ENCODE data around the gene RPS15A. TPM values are rescaled to one million over a fixed set of nuclear protein-coding genes. Genes with fewer than 3 reads are reported as not detected.
A peak's percentile ranks its signal among the peaks of the same experiment; 100 is the strongest.

The RPS15A gene
- total RNA-seq, 1 donor from 2014 or later: 2,443 TPM

GRCh38 chr16:18789515-18789849, 652 bp downstream of the RPS15A start:
- no peak for ATAC-seq (ENCODE audit: low read depth)
- POLR2A ChIA-PET: interaction anchor here (0.5 to 6.1 kb wide), 8 partner anchors 11 to 1776 kb away, joined by 3 to 156 read pairs (median 4); partner anchors contain the start of genes ARL6IP1, COQ7, SMG1 and VPS35L

GRCh38 chr16:18788828-18789514, 1.2 kb downstream of the RPS15A start:
- ATAC-seq (ENCODE audit: low read depth): no peak
- CTCF ChIA-PET: interaction anchor here (5.4 kb wide), 1 partner anchor 14 kb away, joined by 31 read pairs; the partner anchor contains the start of gene ARL6IP1
- Mint-ChIP-seq H3K4me1 (peaks cover 58% of the 10 kb centered on the region), H3K27ac (peak overlapping the region; percentile 89), H3K9me3 (peaks cover 3% of the 10 kb centered on the region), H3K27me3 (no peaks in the 10 kb centered on the region), H3K36me3 (ENCODE audit: low read depth) (peaks cover 87% of the 10 kb centered on the region), H3K4me3 (peak overlapping the region; percentile 98)
- POLR2A ChIA-PET: interaction anchor here (0.5 to 6.1 kb wide), 5 partner anchors 12 to 767 kb away, joined by 3 to 156 read pairs (median 6); partner anchors contain the start of genes ARL6IP1, COQ7, SMG1 and VPS35L
- no peak for TF ChIP-seq CTCF (IDR thresholded peaks at IDR 0.05)
- no peak for DNase-seq
- intact Hi-C loops (cut with micrococcal nuclease): no loop called here

More at GRCh38 chr16:18789515-18789849, 652 bp downstream of the RPS15A start:
- intact Hi-C loops (cut with micrococcal nuclease): no loop called here
- CTCF ChIA-PET: interaction anchor here (5.4 kb wide), 1 partner anchor 13 kb away, joined by 31 read pairs; the partner anchor contains the start of gene ARL6IP1
- no peak for DNase-seq
- H3K36me3 Mint-ChIP-seq (ENCODE audit: low read depth): peaks cover 88% of the 10 kb centered on the region
- TF ChIP-seq CTCF (IDR thresholded peaks at IDR 0.05): no peak
- peaks cover 3% of the 10 kb centered on the region for H3K9me3 Mint-ChIP-seq
- peak overlapping the region; percentile 98 for H3K4me3 Mint-ChIP-seq
- H3K27me3 Mint-ChIP-seq: no peaks in the 10 kb centered on the region
- H3K27ac Mint-ChIP-seq: peak overlapping the region; percentile 89
- H3K4me1 Mint-ChIP-seq: peaks cover 57% of the 10 kb centered on the region

GRCh38 chr16:18784917-18785623, 5.1 kb downstream of the RPS15A start:
- ChIA-PET POLR2A (no interaction called here), CTCF (interaction anchor here (1.1 kb wide), 1 partner anchor 17 kb away, joined by 5 read pairs; the partner anchor contains the start of gene ARL6IP1)
- H3K4me3 Mint-ChIP-seq: no peak overlapping the region
- peaks cover under 1% of the 10 kb centered on the region for H3K9me3 Mint-ChIP-seq
- DNase-seq (no peak), ATAC-seq (ENCODE audit: low read depth) (no peak)
- H3K36me3 Mint-ChIP-seq (ENCODE audit: low read depth): peaks cover 72% of the 10 kb centered on the region
- peaks cover 58% of the 10 kb centered on the region for H3K4me1 Mint-ChIP-seq
- no peaks in the 10 kb centered on the region for H3K27me3 Mint-ChIP-seq
- intact Hi-C loops (cut with micrococcal nuclease): no loop called here
- TF ChIP-seq CTCF (IDR thresholded peaks at IDR 0.05): no peak
- peak overlapping the region; percentile 3 for H3K27ac Mint-ChIP-seq

- no peak overlapping the region for H3K27ac Mint-ChIP-seq
- ATAC-seq (ENCODE audit: low read depth) (no peak), DNase-seq (no peak)
- H3K4me1 Mint-ChIP-seq: peaks cover 46% of the 10 kb centered on the region
- CTCF ChIA-PET: interaction anchor here (0.9 kb wide), 1 partner anchor 18 kb away, joined by 3 read pairs; the partner anchor contains the start of gene ARL6IP1
- no peak overlapping the region for H3K4me3 Mint-ChIP-seq
- no peaks in the 10 kb centered on the region for H3K9me3 Mint-ChIP-seq
- peaks cover 61% of the 10 kb centered on the region for H3K36me3 Mint-ChIP-seq (ENCODE audit: low read depth)
- TF ChIP-seq CTCF (IDR thresholded peaks at IDR 0.05): no peak
- intact Hi-C loops (cut with micrococcal nuclease): no loop called here
- POLR2A ChIA-PET: no interaction called here
- no peaks in the 10 kb centered on the region for H3K27me3 Mint-ChIP-seq
Measured at GRCh38 chr16:18783430-18784341, 6.4 kb downstream of the RPS15A start.
